RWPE1 (cell line): ENCODE results near the gene ADGRV1.

ENCODE experiments used
- CTCF ChIA-PET: fragments of 350-600 bp; sonication (Branson Sonifier 250); formaldehyde crosslinking; extraction: SDS; loops from one replicate; lab custom pipeline; 2021; lab: Yijun Ruan, JAX
- POLR2A ChIA-PET: fragments of 400-600 bp; formaldehyde crosslinking; extraction: SDS; loops from one replicate; lab custom pipeline; 2020; ENCODE audit warnings: antibody characterized with exemption; ENCODE audit not compliant: low non-redundant PET; lab: Yijun Ruan, JAX
- DNase-seq: peaks from one replicate; pipeline ENCODE4 v3.0.0; 2012; ENCODE audit warnings: low spot score
- H3K27ac ChIP-seq: fragments of 450-650 bp; 2 replicates; pipeline ENCODE4 v1.5.1; 2017
- TF ChIP-seq, protein P1 (sequence below): fragments of 450-650 bp; conservative IDR thresholded peaks from 2 replicates; pipeline ENCODE4 v1.5.1; 2017; ENCODE audit warnings: low read depth, mild to moderate bottlenecking

ADGRV1 gene

DNA sequence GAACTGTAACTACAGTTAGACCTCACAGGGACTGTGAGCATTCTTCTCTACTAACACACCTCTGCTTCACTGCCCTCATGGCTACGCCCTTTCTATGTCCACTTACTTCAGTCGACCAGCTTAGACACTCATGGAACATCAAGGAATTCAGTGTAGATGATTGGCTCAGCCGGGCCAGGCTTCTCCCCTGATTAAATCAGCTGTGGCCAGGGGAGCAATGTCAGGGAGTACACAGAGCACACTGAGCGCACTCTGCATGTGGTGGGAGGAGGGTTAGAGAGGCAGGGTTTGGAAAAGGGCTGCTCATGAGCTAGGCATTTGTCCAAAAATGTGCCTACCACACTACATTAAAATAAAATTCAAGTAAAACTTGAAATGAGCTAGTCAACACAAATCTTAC lies 424.0 kb downstream of the ADGRV1 start:
- TF ChIP-seq, protein P1, sequence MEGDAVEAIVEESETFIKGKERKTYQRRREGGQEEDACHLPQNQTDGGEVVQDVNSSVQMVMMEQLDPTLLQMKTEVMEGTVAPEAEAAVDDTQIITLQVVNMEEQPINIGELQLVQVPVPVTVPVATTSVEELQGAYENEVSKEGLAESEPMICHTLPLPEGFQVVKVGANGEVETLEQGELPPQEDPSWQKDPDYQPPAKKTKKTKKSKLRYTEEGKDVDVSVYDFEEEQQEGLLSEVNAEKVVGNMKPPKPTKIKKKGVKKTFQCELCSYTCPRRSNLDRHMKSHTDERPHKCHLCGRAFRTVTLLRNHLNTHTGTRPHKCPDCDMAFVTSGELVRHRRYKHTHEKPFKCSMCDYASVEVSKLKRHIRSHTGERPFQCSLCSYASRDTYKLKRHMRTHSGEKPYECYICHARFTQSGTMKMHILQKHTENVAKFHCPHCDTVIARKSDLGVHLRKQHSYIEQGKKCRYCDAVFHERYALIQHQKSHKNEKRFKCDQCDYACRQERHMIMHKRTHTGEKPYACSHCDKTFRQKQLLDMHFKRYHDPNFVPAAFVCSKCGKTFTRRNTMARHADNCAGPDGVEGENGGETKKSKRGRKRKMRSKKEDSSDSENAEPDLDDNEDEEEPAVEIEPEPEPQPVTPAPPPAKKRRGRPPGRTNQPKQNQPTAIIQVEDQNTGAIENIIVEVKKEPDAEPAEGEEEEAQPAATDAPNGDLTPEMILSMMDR, result no peak
- peak overlapping the region; percentile 58 for H3K27ac ChIP-seq
- ChIA-PET CTCF (interaction anchor here (0.6 to 0.9 kb wide), 2 partner anchors 235 to 419 kb away, joined by 3 read pairs; no protein-coding TSS in a partner anchor), POLR2A (interaction anchor here (0.6 kb wide), 1 partner anchor 39 kb away, joined by 3 read pairs; no protein-coding TSS in a partner anchor)
- DNase-seq, result no peak

DNA sequence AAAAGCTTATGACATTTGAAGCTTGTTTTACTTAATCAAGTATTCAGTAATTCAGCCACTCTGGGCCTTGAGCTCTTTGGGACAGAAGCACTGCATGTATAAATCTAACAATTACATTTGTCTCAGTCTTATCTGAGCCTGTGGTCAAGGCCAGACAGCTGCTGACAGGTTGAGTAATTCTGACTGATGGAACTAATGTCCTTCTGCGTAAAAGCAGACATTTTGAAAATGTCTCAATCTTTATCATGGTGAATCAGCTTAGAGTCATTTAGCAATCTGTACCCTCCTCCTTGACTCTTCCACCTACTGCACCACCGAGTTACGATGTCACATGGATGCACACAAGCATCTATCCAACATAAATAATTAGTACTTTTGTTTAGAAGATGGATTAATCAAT lies 424.6 kb downstream of the ADGRV1 start:
- ChIA-PET CTCF (interaction anchor here (0.7 to 0.9 kb wide), 2 partner anchors 10 to 235 kb away, joined by 3 to 6 read pairs; no protein-coding TSS in a partner anchor), POLR2A (interaction anchor here (0.6 kb wide), 1 partner anchor 39 kb away, joined by 3 read pairs; no protein-coding TSS in a partner anchor)
- H3K27ac ChIP-seq, result no peak overlapping the region
- TF ChIP-seq, protein P1, result no peak
- DNase-seq, result peak; percentile 76

DNA sequence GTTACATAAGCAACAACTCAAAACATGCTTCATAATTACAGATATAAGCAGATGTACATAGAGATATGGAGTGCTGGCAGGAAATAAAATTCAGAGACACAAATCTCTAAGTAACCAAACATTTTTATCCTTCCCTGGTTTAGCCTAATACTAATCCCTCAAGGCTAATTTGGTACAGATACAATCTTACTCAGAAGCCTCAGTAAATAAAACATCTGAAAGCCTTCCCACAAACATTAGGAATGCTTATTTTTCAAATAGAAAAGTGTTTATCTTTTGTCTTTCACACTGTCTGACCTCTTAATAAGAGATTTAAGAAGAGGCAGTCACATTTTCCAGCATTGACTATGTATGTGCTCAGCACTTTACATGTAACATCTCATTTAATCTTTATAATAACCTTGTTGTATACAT lies 425.1 kb downstream of the ADGRV1 start:
- POLR2A ChIA-PET, result no interaction called here
- TF ChIP-seq, protein P1, result no peak
- no peak overlapping the region for H3K27ac ChIP-seq
- DNase-seq, result no peak
- CTCF ChIA-PET, result interaction anchor here (0.7 kb wide), 1 partner anchor 10 kb away, joined by 6 read pairs; no protein-coding TSS in a partner anchor

DNA sequence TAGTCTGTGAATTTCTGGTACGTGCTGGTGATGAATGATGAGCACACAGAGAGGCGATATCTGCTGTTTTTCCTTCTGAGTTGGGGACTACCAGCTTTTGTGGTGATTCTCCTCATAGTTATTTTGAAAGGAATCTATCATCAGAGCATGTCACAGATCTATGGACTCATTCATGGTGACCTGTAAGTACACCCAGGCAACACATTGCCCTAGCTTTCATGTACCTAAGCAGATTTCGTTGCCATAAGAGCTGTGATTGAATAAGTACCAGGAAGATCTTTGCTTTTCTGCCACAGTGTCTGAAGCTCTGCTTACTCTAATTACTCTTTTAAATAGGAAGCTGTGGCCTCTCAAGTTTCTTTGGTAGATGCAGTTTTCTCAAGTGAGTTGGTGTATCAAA lies 426.7 kb downstream of the ADGRV1 start:
- POLR2A ChIA-PET, result no interaction called here
- no peak overlapping the region for H3K27ac ChIP-seq
- CTCF ChIA-PET, result no interaction called here

DNA sequence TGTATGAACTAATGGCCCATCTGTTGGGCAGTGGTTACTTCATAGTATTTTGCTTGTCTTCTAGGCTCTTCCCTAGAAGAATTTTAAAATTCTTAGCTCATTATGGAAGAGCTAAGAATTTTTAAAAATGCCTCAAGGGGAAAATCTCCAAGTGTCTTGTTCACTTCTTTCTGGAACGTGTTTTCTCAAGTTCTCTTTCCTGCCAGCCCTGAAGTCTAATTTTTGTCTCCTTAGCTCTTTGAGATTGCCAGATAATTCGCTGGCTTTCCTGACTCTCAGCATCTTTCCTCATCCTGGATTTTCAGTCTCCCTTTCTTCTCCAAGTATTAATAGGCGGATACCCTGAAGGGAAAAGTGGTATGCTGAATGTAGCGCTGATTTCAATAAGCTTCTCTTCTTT lies 429.1 kb downstream of the ADGRV1 start:
- CTCF ChIA-PET, result interaction anchor here (0.6 kb wide), 1 partner anchor 25 kb away, joined by 4 read pairs; no protein-coding TSS in a partner anchor
- DNase-seq, result no peak
- H3K27ac ChIP-seq, result no peak overlapping the region
- POLR2A ChIA-PET, result no interaction called here
- TF ChIP-seq, protein P1, result no peak

More for the DNA sequence above, 426.7 kb downstream of the ADGRV1 start:
- no peak for DNase-seq
- TF ChIP-seq, protein P1, result no peak

DNA sequence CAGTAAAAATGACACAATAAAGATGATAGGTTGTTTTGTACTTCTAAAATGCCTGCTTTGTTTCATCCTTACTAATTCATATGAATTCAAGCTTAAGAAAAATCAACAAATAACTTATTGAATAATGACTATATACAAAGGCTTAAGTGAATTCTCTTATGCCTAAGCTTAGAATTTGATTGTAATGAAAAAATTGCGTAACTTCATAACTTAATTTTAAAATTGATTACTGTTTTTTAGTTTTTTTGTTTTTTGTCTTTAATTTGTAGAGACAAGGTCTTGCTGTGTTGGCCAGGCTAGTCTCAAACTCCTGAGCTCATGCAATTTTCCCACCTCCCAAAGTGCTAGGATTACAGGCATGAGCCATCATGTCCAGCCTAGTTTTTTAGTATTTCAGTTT lies 432.6 kb downstream of the ADGRV1 start:
- ChIA-PET POLR2A (no interaction called here), CTCF (no interaction called here)
- no peak overlapping the region for H3K27ac ChIP-seq
- no peak for DNase-seq
- TF ChIP-seq, protein P1, result no peak
